Activated T-cell treated with anti-CD3 and anti-CD28 coated beads, Interleukin-2, amount 50 U/mL, for 72 hours (primary cell): ENCODE results near the gene POLR2J3. TPM values are rescaled to one million over a fixed set of nuclear protein-coding genes. Genes with fewer than 3 reads are reported as not detected.
"Not testable (repeated sequence)": the region's sequence is repeated elsewhere in the genome, so short reads cannot be mapped to it uniquely, and the experiment has no call there.

Experiments
- ATAC-seq, 2 donors: fragments of 150-1000 bp; cut with Tn5 transposase; replicated peaks in 1 of 2; 2 replicates each; pipeline ENCODE4 v1.10.0; 2021; ENCODE audit warnings: moderate library complexity in 2 of 2, mild to moderate bottlenecking in 1 of 2
- DNase-seq, 2 donors: peaks; one replicate each; pipeline ENCODE4 v3.0.0; 2021 to 2022; ENCODE audit warnings: mixed read lengths in 1 of 2
- H3K27ac Mint-ChIP-seq: one replicate; pipeline ENCODE4 v1.8.0; 2022; ENCODE audit warnings: mild to moderate bottlenecking, moderate library complexity, mixed read lengths
- H3K27me3 Mint-ChIP-seq: one replicate; pipeline ENCODE4 v1.8.0; 2022; ENCODE audit warnings: low read depth, mixed read lengths
- H3K36me3 Mint-ChIP-seq, 2 donors: one replicate each; pipeline ENCODE4 v1.8.0; 2022; ENCODE audit warnings: mixed read lengths in 2 of 2, mild to moderate bottlenecking in 1 of 2; ENCODE audit not compliant: insufficient read depth in 2 of 2
- H3K4me1 Mint-ChIP-seq: one replicate; pipeline ENCODE4 v1.8.0; 2022; ENCODE audit warnings: low read depth, mixed read lengths
- H3K4me3 Mint-ChIP-seq, 2 donors: one replicate each; pipeline ENCODE4 v1.8.0; 2022; ENCODE audit warnings: mild to moderate bottlenecking in 2 of 2, mixed read lengths in 2 of 2, moderate library complexity in 2 of 2
- H3K9me3 Mint-ChIP-seq, 2 donors: one replicate each; pipeline ENCODE4 v1.8.0; 2022; ENCODE audit warnings: mixed read lengths in 2 of 2
- total RNA-seq, 2 donors: library from RNA; stranded (reverse); gene quantifications; one replicate each; pipeline ENCODE4 v1.2.3, GENCODE V29; 2022

Gene POLR2J3
- total RNA-seq, result 10 to 100 TPM; 37.5 to 67.1 TPM

GRCh38 chr7:102572261-102573239 lies at the start of gene POLR2J3:
POLR2J3 (minus strand) TSS chr7:102572583; CDS start chr7:102572521, 62 bp downstream.
- H3K9me3 Mint-ChIP-seq, H3K27me3 Mint-ChIP-seq, H3K4me1 Mint-ChIP-seq, H3K36me3 Mint-ChIP-seq: not testable (repeated sequence)
- Mint-ChIP-seq H3K4me3 (peak within 1 kb of the TSS; percentile 88 to 93), H3K27ac (peak within 1 kb of the TSS; percentile 88)
- ATAC-seq (peak; percentile 87), DNase-seq (peak; percentile 97 to 100)

DNA sequence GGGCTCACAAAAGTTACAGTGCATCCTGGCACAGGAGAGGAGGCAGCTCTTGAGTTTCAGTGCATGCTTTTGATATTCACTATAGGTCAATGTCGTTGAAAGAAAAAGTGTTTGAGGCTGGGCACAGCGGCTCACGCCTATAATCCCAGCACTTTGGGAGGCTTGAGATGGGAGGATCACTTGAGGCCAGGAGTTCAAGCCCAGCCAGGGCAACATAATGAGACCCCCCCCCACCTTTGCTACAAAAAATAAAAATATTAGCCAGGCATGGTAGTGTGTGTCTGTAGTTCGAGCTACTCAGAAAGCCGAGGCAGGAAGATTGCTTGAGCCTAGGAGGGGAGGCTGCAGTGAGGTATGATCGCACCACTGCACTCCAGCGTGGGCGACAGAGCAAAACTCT lies 45.7 kb upstream of the POLR2J3 start:
- H3K4me3 Mint-ChIP-seq, H3K27me3 Mint-ChIP-seq, DNase-seq, H3K36me3 Mint-ChIP-seq, H3K4me1 Mint-ChIP-seq, ATAC-seq, H3K9me3 Mint-ChIP-seq, H3K27ac Mint-ChIP-seq: not testable (repeated sequence)

DNA sequence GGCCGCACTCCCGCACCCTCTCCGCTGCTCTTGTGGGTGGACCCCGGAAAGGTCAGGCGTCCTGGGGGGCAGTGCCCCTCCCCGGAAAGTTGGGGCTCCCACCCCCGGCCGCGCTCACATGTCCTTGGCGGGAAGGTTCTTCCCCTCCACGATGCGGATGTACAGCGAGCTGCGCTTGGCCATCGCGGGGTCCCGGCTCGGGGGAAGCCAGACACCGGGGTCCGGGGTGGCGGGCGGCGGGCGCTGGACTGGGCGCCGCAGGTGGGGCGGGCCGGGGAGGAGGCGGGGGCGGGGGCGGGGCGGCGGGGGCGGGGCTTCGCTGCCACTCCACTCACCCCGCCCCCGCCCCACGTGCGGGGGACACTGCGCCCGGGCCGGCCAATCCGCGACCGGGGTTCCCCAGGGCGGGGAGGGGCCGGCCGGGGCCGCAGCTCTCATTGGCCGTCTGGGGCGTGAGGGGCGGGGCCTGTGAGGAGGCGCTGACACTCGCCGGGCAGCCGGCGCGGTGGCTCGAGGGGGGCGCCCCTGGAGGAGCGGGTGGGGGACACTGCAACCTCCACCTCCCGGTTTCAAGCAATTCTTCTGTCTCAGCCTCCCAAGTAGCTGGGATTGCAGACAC lies 44.2 kb upstream of the POLR2J3 start, which contains the start of gene RASA4:
Gene RASA4 (minus strand): TSS at position 250 of the 619 bp plus-strand sequence. CDS start 67 bp downstream, at position 183.
- DNase-seq, result peak; percentile 49 to 58
- not testable (repeated sequence) for H3K27ac Mint-ChIP-seq, H3K27me3 Mint-ChIP-seq, H3K4me1 Mint-ChIP-seq, H3K9me3 Mint-ChIP-seq, H3K36me3 Mint-ChIP-seq
- peak; percentile 96 to 97 for ATAC-seq
- peak within 1 kb of the TSS in 1 of 2 donors; percentile 52 for H3K4me3 Mint-ChIP-seq

DNA sequence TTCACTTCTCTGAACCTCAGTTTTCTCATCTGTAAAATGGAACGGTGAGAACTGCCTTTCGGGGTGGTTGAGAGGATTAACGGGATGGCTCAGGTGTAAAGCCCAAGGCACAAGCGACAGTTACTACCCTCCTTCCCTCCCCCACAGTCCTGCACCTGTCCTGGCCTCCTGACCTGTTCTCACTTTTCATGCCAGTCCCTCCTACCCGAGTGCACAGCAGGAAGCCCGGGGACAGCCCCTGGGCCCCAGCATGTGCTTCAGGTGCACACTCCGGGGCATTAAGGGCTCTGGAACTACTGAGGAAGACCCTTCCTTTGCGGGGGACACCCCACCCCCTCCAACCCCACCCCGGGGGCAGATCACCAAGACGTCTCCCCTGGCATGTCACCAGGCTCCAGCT lies 43.5 kb upstream of the POLR2J3 start:
- not testable (repeated sequence) for DNase-seq, H3K4me3 Mint-ChIP-seq, H3K36me3 Mint-ChIP-seq, H3K27me3 Mint-ChIP-seq, H3K4me1 Mint-ChIP-seq, H3K9me3 Mint-ChIP-seq, H3K27ac Mint-ChIP-seq
- peak in 1 of 2 donors; percentile 2 for ATAC-seq

GRCh38 chr7:102614873-102615272 lies 42.5 kb upstream of the POLR2J3 start:
- H3K27ac Mint-ChIP-seq, result not testable (repeated sequence)

GRCh38 chr7:102614346-102614697 lies 41.9 kb upstream of the POLR2J3 start:
- not testable (repeated sequence) for DNase-seq, H3K9me3 Mint-ChIP-seq, H3K27me3 Mint-ChIP-seq, H3K27ac Mint-ChIP-seq, H3K4me1 Mint-ChIP-seq, H3K36me3 Mint-ChIP-seq, H3K4me3 Mint-ChIP-seq, ATAC-seq

More at GRCh38 chr7:102614873-102615272, 42.5 kb upstream of the POLR2J3 start:
- not testable (repeated sequence) for H3K4me1 Mint-ChIP-seq, H3K27me3 Mint-ChIP-seq, ATAC-seq, DNase-seq, H3K4me3 Mint-ChIP-seq, H3K36me3 Mint-ChIP-seq, H3K9me3 Mint-ChIP-seq

GRCh38 chr7:102613575-102614345 lies 41.4 kb upstream of the POLR2J3 start:
- not testable (repeated sequence) for H3K27me3 Mint-ChIP-seq, H3K9me3 Mint-ChIP-seq, H3K27ac Mint-ChIP-seq, H3K36me3 Mint-ChIP-seq, H3K4me3 Mint-ChIP-seq, H3K4me1 Mint-ChIP-seq, ATAC-seq, DNase-seq

GRCh38 chr7:102611675-102612325 lies 39.4 kb upstream of the POLR2J3 start:
- not testable (repeated sequence) for H3K27me3 Mint-ChIP-seq, H3K4me1 Mint-ChIP-seq, H3K4me3 Mint-ChIP-seq, H3K9me3 Mint-ChIP-seq, H3K27ac Mint-ChIP-seq, ATAC-seq, H3K36me3 Mint-ChIP-seq, DNase-seq

- not testable (repeated sequence) for H3K36me3 Mint-ChIP-seq, H3K9me3 Mint-ChIP-seq, H3K4me3 Mint-ChIP-seq, DNase-seq, H3K27me3 Mint-ChIP-seq, H3K27ac Mint-ChIP-seq, H3K4me1 Mint-ChIP-seq
- peak; percentile 76 to 78 for ATAC-seq
Measured at GRCh38 chr7:102611013-102611674, 38.8 kb upstream of the POLR2J3 start.

GRCh38 chr7:102610441-102610840 lies 38.1 kb upstream of the POLR2J3 start:
- H3K36me3 Mint-ChIP-seq, H3K4me1 Mint-ChIP-seq, H3K27me3 Mint-ChIP-seq, H3K27ac Mint-ChIP-seq, H3K9me3 Mint-ChIP-seq, DNase-seq, ATAC-seq, H3K4me3 Mint-ChIP-seq: not testable (repeated sequence)

GRCh38 chr7:102609734-102610133 lies 37.4 kb upstream of the POLR2J3 start:
- ATAC-seq, H3K4me3 Mint-ChIP-seq, H3K36me3 Mint-ChIP-seq, H3K27ac Mint-ChIP-seq, H3K27me3 Mint-ChIP-seq, H3K9me3 Mint-ChIP-seq, H3K4me1 Mint-ChIP-seq, DNase-seq: not testable (repeated sequence)

GRCh38 chr7:102606848-102607247 lies 34.5 kb upstream of the POLR2J3 start:
- not testable (repeated sequence) for H3K4me1 Mint-ChIP-seq, ATAC-seq, H3K9me3 Mint-ChIP-seq, H3K27ac Mint-ChIP-seq, DNase-seq, H3K4me3 Mint-ChIP-seq, H3K36me3 Mint-ChIP-seq, H3K27me3 Mint-ChIP-seq
